Ovary (tissue), 9 donors: Measurements from ENCODE around the gene GGT7. TPM values are rescaled to one million over a fixed set of nuclear protein-coding genes. Genes with fewer than 3 reads are reported as not detected.
"Not testable (repeated sequence)": the region's sequence is repeated elsewhere in the genome, so short reads cannot be mapped to it uniquely, and the experiment has no call there.

Experiments
- DNase-seq, 5 donors: peaks; one replicate each; pipeline ENCODE4 v3.0.0-alpha.2; 2019 to 2020
- H3K27ac ChIP-seq, 2 donors: fragments of 200-600 bp; one replicate each; pipeline versions ENCODE4 v1.5.1 to v1.8.0; 2019 to 2022
- H3K27me3 ChIP-seq: fragments of 200-600 bp; one replicate; pipeline ENCODE4 v1.8.0; 2022
- H3K36me3 ChIP-seq: fragments of 200-600 bp; sonication (generic); one replicate; pipeline ENCODE4 v1.5.1; 2019
- H3K4me1 ChIP-seq: one replicate; pipeline ENCODE4 v1.8.1; 2013; ENCODE audit warnings: mild to moderate bottlenecking, moderate library complexity; ENCODE audit not compliant: insufficient read depth
- H3K4me3 ChIP-seq: fragments of 200-600 bp; sonication (generic); one replicate; pipeline ENCODE4 v1.5.1; 2017
- H3K9me3 ChIP-seq, 2 donors: fragments of 200-600 bp in 1 of 2; sonication (generic) in 1 of 2; one replicate each; pipeline versions ENCODE4 v1.5.1 to v1.8.1; 2013 to 2019; ENCODE audit warnings: mild to moderate bottlenecking in 1 of 2, moderate library complexity in 1 of 2
- EP300 ChIP-seq: sonication (generic); formaldehyde crosslinking; IDR thresholded peaks from one replicate; pipeline ENCODE4 v1.6.1; 2017; ENCODE audit warnings: antibody characterized with exemption
- POLR2A ChIP-seq: fragments of 450-650 bp; IDR thresholded peaks from one replicate; pipeline ENCODE4 v1.6.1; 2017; ENCODE audit warnings: antibody characterized with exemption, mild to moderate bottlenecking, moderate library complexity
- WGBS, 3 donors: extraction: QIAGEN DNeasy Blood & Tissue Kit in 1 of 3; methylation state at CpG; one replicate each; pipeline versions ENCODE4 v1.1.5 to v1.1.7; 2013 to 2017; 5-methylcytosine and 5-hydroxymethylcytosine counted together
- intact Hi-C, 4 donors: fragments of 100-400 bp; cut with DNase I; formaldehyde crosslinking; loops; one replicate each; pipeline versions ENCODE4 v1.11.0 to v1.15.1; 2022 to 2023
- polyA plus RNA-seq, 2 donors: library from polyadenylated mRNA; stranded (reverse); fragments of 200-250 nt in 1 of 2; fragments of 350-450 nt in 1 of 2; fragmentation: Illumina TruSeq in 1 of 2; extraction: RNeasy Lipid Tissue Mini Kit (QIAGEN cat#74804) in 1 of 2; gene quantifications; one replicate each; pipeline ENCODE4 v1.2.3, GENCODE V29; 2013 to 2014
- total RNA-seq, 7 donors: library from RNA; depleted of rRNA in 2 of 7; stranded (reverse); fragments of >200 nt in 2 of 7; fragmentation: NEBNext Ultra II Directional in 3 of 7; extraction: Animal tissue kit (Norgen Biotek cat#: 25700) in 3 of 7; gene quantifications; one replicate each; pipeline versions ENCODE4 v1.1.0 to v1.2.4, GENCODE V29; 2016 to 2023
- TF ChIP-seq, protein P1 (sequence below), 3 donors: fragments of 450-650 bp in 2 of 3; fragments of 200-600 bp in 1 of 3; IDR thresholded peaks; one replicate each; pipeline versions ENCODE4 v1.5.1 to v1.8.0; 2016 to 2022; ENCODE audit warnings: antibody characterized with exemption in 3 of 3, mild to moderate bottlenecking in 1 of 3
- donor health status: DM: no; HTN: no; CAD: no; lungs with moderate emphysema.
- donor health status: DM: no; HTN: no; CAD: no.
- donor health status: Bipolar disorder and iron deficiency.
- donor health status: DM: yes; HTN: yes; CAD: no.
- donor health status: DM: no; HTN: no; CAD: no.
- donor health status: DM: yes; HTN: yes; CAD: no.

GGT7 gene
- total and polyA plus RNA-seq, 9 donors: 4.4 to 30.3 (median 18.8) TPM

DNA sequence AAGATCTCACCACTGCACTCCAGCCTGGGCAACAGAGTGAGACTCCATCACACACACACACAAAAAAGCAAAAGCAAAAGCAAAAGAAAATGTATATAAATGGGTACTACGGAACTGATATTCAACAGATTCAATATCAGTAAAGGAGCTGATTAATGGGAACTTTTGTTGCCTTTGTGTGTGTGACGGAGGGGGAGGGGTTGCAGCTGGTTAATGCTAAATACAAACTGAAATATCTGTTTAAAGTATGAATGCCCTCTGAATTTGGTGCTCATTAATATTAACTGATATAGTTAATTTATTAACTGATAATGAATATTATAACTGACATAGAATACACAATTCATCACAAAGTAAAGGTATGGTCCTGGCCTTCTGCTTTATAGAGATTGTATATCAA is 55.6 kb downstream of the GGT7 start:
- peaks cover 4% of the 10 kb centered on the region for H3K4me1 ChIP-seq
- H3K9me3 ChIP-seq: no peaks in the 10 kb centered on the region

GRCh38 chr20:34815636-34816035 is 57.0 kb downstream of the GGT7 start:
- DNase-seq: no peak
- Histone ChIP-seq H3K4me3 (no peak overlapping the region), H3K36me3 (no peaks in the 10 kb centered on the region), H3K4me1 (peaks cover 4% of the 10 kb centered on the region), H3K9me3 (no peaks in the 10 kb centered on the region), H3K27ac (no peak overlapping the region), H3K27me3 (no peaks in the 10 kb centered on the region)
- 91 to 95% (median 94%) methylated on average over 1 of the region's 1 CpG for WGBS, 3 donors
- TF ChIP-seq, protein P1, sequence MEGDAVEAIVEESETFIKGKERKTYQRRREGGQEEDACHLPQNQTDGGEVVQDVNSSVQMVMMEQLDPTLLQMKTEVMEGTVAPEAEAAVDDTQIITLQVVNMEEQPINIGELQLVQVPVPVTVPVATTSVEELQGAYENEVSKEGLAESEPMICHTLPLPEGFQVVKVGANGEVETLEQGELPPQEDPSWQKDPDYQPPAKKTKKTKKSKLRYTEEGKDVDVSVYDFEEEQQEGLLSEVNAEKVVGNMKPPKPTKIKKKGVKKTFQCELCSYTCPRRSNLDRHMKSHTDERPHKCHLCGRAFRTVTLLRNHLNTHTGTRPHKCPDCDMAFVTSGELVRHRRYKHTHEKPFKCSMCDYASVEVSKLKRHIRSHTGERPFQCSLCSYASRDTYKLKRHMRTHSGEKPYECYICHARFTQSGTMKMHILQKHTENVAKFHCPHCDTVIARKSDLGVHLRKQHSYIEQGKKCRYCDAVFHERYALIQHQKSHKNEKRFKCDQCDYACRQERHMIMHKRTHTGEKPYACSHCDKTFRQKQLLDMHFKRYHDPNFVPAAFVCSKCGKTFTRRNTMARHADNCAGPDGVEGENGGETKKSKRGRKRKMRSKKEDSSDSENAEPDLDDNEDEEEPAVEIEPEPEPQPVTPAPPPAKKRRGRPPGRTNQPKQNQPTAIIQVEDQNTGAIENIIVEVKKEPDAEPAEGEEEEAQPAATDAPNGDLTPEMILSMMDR (IDR thresholded peaks at IDR 0.05): no peak
- no peak for TF ChIP-seq POLR2A
- TF ChIP-seq EP300: no peak
- intact Hi-C loops: no loop called here

More for the DNA sequence above, 55.6 kb downstream of the GGT7 start:
- TF ChIP-seq EP300: no peak
- no peak for TF ChIP-seq POLR2A
- TF ChIP-seq, protein P1 (IDR thresholded peaks at IDR 0.05): no peak
- Histone ChIP-seq H3K4me3 (no peak overlapping the region), H3K36me3 (no peaks in the 10 kb centered on the region), H3K27ac (no peak overlapping the region), H3K27me3 (no peaks in the 10 kb centered on the region)
- DNase-seq: no peak
- intact Hi-C loops: no loop called here
- WGBS, 3 donors: 44 to 91% (median 50%) methylated on average over 1 to 2 of the region's 2 CpGs

DNA sequence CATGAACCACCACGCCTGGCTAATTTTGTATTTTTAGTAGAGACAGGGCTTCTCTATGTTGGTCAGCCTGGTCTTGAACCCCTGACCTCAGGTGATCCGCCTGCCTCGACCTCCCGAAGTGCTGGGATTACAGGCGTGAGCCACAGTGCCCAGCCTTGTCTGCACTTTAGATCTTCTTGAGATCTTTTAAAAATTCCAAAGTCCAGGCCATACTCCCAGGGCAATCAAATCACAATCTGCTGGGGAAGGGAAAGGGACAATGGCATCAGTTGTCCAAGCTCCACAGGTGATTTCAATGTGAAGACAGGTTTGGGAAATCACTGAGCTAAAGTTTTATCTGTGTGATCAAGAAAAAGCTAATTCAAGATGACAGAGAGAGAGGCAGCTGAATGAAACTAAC is 64.1 kb downstream of the GGT7 start:
- DNase-seq: no peak
- no peak for TF ChIP-seq POLR2A
- TF ChIP-seq, protein P1 (IDR thresholded peaks at IDR 0.05): no peak
- TF ChIP-seq EP300: no peak
- 91 to 93% (median 91%) methylated on average over 5 of the region's 5 CpGs for WGBS, 3 donors
- intact Hi-C loops: no loop called here
- Histone ChIP-seq H3K27me3 (no peaks in the 10 kb centered on the region), H3K36me3 (no peaks in the 10 kb centered on the region), H3K4me1 (peaks cover 2% of the 10 kb centered on the region), H3K4me3 (no peak overlapping the region), H3K9me3 (no peaks in the 10 kb centered on the region), H3K27ac (no peak overlapping the region)

DNA sequence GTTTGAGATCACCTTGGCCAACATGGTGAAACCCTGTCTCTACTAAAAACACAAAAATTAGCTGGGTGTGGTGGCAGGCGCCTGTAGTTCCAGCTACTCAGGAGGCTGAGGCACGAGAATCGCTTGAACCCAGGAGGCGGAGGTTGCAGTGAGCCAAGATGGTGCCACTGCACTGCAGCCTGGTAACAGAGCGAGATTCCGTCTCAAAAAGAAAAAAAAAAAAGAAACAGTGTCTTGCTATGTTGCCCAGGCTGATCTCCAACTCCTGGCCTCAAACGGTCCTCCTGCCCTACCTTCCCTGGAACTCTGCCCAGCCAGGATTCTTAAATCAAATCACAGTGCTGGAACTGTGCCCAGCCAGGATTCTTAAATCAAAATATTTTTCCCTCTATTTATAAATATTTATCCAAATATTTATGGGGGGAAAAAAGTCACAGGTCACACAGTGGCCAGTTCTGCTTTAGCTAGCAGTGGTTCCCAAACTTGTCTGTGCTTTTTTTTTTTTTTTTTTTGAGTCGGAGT is 64.7 kb downstream of the GGT7 start:
- H3K27me3 ChIP-seq, H3K36me3 ChIP-seq, H3K4me3 ChIP-seq, H3K9me3 ChIP-seq, H3K4me1 ChIP-seq, intact Hi-C loops, H3K27ac ChIP-seq, DNase-seq: not testable (repeated sequence)
- 69 to 76% (median 69%) methylated on average over 8 of the region's 8 CpGs for WGBS, 3 donors

GRCh38 chr20:34806255-34806654 is 66.4 kb downstream of the GGT7 start:
- no peaks in the 10 kb centered on the region for H3K27me3 ChIP-seq
- intact Hi-C loops: no loop called here
- TF ChIP-seq EP300 (no peak), POLR2A (no peak)
- TF ChIP-seq, protein P1 (IDR thresholded peaks at IDR 0.05): no peak
- no peak overlapping the region for H3K27ac ChIP-seq
- no peak overlapping the region for H3K4me3 ChIP-seq
- no peaks in the 10 kb centered on the region for H3K36me3 ChIP-seq
- no peaks in the 10 kb centered on the region for H3K9me3 ChIP-seq
- peaks cover 3% of the 10 kb centered on the region for H3K4me1 ChIP-seq
- no peak for DNase-seq
